ENCODE data around the gene ASAP2.

GRCh38 chr2:9434489-9434888 lies 227.9 kb downstream of the ASAP2 start:
- TF ChIP-seq, protein P1, sequence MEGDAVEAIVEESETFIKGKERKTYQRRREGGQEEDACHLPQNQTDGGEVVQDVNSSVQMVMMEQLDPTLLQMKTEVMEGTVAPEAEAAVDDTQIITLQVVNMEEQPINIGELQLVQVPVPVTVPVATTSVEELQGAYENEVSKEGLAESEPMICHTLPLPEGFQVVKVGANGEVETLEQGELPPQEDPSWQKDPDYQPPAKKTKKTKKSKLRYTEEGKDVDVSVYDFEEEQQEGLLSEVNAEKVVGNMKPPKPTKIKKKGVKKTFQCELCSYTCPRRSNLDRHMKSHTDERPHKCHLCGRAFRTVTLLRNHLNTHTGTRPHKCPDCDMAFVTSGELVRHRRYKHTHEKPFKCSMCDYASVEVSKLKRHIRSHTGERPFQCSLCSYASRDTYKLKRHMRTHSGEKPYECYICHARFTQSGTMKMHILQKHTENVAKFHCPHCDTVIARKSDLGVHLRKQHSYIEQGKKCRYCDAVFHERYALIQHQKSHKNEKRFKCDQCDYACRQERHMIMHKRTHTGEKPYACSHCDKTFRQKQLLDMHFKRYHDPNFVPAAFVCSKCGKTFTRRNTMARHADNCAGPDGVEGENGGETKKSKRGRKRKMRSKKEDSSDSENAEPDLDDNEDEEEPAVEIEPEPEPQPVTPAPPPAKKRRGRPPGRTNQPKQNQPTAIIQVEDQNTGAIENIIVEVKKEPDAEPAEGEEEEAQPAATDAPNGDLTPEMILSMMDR (conservative IDR thresholded peaks at IDR 0.05; ENCODE audit: low read length) = no peak
- no peak for TF ChIP-seq EZH2phosphoT487 (IDR thresholded peaks at IDR 0.05; ENCODE audit: borderline replicate concordance)
